ENCODE results near the gene CFAP74. TPM values are rescaled to one million over a fixed set of nuclear protein-coding genes. Genes with fewer than 3 reads are reported as not detected.

The CFAP74 gene
- total RNA-seq, 2 experiments from 2014 or later: 0.38 to 0.41 TPM

DNA sequence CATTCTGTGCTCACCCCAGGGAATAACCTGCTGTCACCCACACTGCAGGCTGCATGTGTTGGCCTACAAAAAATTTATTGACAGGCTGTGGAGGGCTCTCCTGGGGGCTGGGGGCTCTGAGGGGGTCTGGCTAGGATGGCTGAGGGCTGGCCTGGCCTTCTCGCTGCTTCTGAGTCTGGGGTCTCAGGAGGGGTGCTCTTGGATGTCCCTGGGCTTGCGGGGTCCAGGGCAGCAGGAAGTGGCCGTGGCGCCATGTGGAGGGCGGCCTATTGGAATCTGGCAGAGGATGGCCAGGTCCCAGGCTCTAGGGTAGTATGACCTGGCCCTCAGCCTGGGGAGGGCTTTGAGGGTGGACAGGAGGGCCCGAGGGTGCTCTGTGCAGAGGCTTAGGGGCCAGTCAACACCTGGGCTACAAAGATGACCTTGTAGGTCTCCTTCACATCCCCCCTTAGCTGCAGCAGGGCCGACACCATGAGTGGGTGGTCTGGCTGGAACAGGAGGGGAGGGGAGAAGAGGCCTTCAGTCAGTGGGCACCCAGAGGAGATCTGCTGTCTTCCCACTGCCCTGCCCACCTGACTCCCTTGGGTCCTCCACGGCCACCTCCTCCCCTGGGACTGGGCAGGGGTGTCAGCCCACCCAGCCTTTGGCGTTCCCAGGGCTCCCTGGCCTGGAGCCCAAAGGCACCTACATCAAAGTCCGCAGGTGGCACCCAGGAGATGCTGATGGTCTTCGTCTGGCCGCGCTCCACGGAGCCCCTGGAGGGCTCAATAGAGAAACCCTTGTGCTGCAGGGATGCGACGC lies 81.5 kb downstream of the CFAP74 start:
- TF ChIP-seq CTCF (IDR thresholded peaks at IDR 0.05): no peak
- DNase-seq (no peak), ATAC-seq (no peak)
- intact Hi-C loops (cut with micrococcal nuclease): no loop called here
- Mint-ChIP-seq H3K27ac (no peak overlapping the region), H3K4me3 (no peak overlapping the region), H3K36me3 (ENCODE audit: low read depth) (no peaks in the 10 kb centered on the region), H3K27me3 (no peaks in the 10 kb centered on the region), H3K9me3 (no peaks in the 10 kb centered on the region), H3K4me1 (ENCODE audit: low read depth) (peaks cover 3% of the 10 kb centered on the region)
- CTCF ChIA-PET: no interaction called here
- POLR2A ChIA-PET: interaction anchor here (0.6 kb wide), 1 partner anchor 263 kb away, joined by 4 read pairs; no protein-coding TSS in a partner anchor

DNA sequence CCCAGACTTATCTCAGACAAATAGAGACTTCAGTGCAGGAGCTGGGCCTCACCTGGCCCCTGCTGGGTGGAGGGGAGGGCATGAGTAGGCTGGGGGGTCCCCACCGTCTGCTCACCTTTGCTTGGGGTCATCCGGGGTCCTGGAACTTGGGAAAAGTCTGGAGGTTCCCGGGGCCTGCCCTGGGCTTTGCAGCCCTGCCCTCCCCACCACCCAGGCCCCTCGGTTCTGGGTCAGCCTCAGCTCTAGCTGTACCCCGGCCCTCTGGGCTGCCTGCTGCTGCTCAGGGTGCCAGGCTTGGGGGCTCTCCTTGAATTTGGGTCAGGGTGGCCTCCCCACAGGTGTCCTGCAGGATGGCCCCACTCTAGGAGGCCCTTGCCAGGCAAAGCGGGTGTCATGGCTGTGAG lies 82.1 kb downstream of the CFAP74 start:
- H3K4me1 Mint-ChIP-seq (ENCODE audit: low read depth): peaks cover 3% of the 10 kb centered on the region

GRCh38 chr1:1920608-1921458 lies 82.8 kb downstream of the CFAP74 start:
- no peaks in the 10 kb centered on the region for H3K9me3 Mint-ChIP-seq
- DNase-seq (no peak), ATAC-seq (no peak)
- no peak overlapping the region for H3K27ac Mint-ChIP-seq
- H3K36me3 Mint-ChIP-seq (ENCODE audit: low read depth): no peaks in the 10 kb centered on the region
- peaks cover 3% of the 10 kb centered on the region for H3K4me1 Mint-ChIP-seq (ENCODE audit: low read depth)
- no peaks in the 10 kb centered on the region for H3K27me3 Mint-ChIP-seq
- intact Hi-C loops (cut with micrococcal nuclease): no loop called here
- no peak overlapping the region for H3K4me3 Mint-ChIP-seq
- ChIA-PET POLR2A (no interaction called here), CTCF (no interaction called here)
- TF ChIP-seq CTCF (IDR thresholded peaks at IDR 0.05): no peak

More for the DNA sequence above, 82.1 kb downstream of the CFAP74 start:
- POLR2A ChIA-PET: no interaction called here
- ATAC-seq: no peak
- no peak overlapping the region for H3K4me3 Mint-ChIP-seq
- intact Hi-C loops (cut with micrococcal nuclease): no loop called here
- H3K9me3 Mint-ChIP-seq: no peaks in the 10 kb centered on the region
- DNase-seq: no peak
- CTCF ChIA-PET: no interaction called here
- no peak for TF ChIP-seq CTCF (IDR thresholded peaks at IDR 0.05)
- no peaks in the 10 kb centered on the region for H3K27me3 Mint-ChIP-seq
- no peak overlapping the region for H3K27ac Mint-ChIP-seq
- H3K36me3 Mint-ChIP-seq (ENCODE audit: low read depth): no peaks in the 10 kb centered on the region

GRCh38 chr1:1920057-1920607 lies 83.5 kb downstream of the CFAP74 start:
- ATAC-seq (no peak), DNase-seq (no peak)
- no peaks in the 10 kb centered on the region for H3K27me3 Mint-ChIP-seq
- H3K36me3 Mint-ChIP-seq (ENCODE audit: low read depth): no peaks in the 10 kb centered on the region
- ChIA-PET CTCF (no interaction called here), POLR2A (no interaction called here)
- H3K9me3 Mint-ChIP-seq: no peaks in the 10 kb centered on the region
- no peak for TF ChIP-seq CTCF (IDR thresholded peaks at IDR 0.05)
- intact Hi-C loops (cut with micrococcal nuclease): no loop called here
- H3K4me1 Mint-ChIP-seq (ENCODE audit: low read depth): peaks cover 3% of the 10 kb centered on the region
- H3K27ac Mint-ChIP-seq: no peak overlapping the region
- no peak overlapping the region for H3K4me3 Mint-ChIP-seq

Measured in activated CD8-positive, alpha-beta T cell treated with anti-CD3 and anti-CD28 coated beads for 36 hours (primary cell).